ENCODE results near the gene PABPC1L. TPM values are rescaled to one million over a fixed set of nuclear protein-coding genes. Genes with fewer than 3 reads are reported as not detected.

Gene PABPC1L
- total RNA-seq, 1 donor from 2014 or later: 15.6 TPM

Other genes starting within 250 kb of the PABPC1L start
- gene CCN5, start 194.7 kb upstream of the PABPC1L start, total RNA-seq: 147 TPM
- gene KCNK15, start 164.2 kb upstream of the PABPC1L start, total RNA-seq: 3.2 TPM
- 8.0 TPM for gene RIMS4, start 99.5 kb upstream of the PABPC1L start, total RNA-seq
- gene YWHAB, start 24.4 kb upstream of the PABPC1L start, total RNA-seq: 126 TPM
- gene TOMM34, start 50.3 kb downstream of the PABPC1L start, total RNA-seq: 19.3 TPM
- gene STK4, start 56.5 kb downstream of the PABPC1L start, total RNA-seq: 43.8 TPM
- not detected for gene KCNS1, start 191.1 kb downstream of the PABPC1L start, total RNA-seq
- not detected for gene WFDC5, start 205.1 kb downstream of the PABPC1L start, total RNA-seq
- not detected for gene WFDC12, start 214.4 kb downstream of the PABPC1L start, total RNA-seq